GM21526 (cell line): Measurements from ENCODE around the gene PIH1D1.

Experiments
- ATAC-seq: cut with Tn5 transposase; IDR thresholded peaks from one replicate; pipeline ENCODE4 v1.9.1; 2021; ENCODE audit warnings: moderate library complexity; ENCODE audit not compliant: unreplicated experiment, low FRiP score

Gene PIH1D1

GRCh38 chr19:49398001-49398615, 53.5 kb downstream of the PIH1D1 start:
- ATAC-seq, result no peak

DNA sequence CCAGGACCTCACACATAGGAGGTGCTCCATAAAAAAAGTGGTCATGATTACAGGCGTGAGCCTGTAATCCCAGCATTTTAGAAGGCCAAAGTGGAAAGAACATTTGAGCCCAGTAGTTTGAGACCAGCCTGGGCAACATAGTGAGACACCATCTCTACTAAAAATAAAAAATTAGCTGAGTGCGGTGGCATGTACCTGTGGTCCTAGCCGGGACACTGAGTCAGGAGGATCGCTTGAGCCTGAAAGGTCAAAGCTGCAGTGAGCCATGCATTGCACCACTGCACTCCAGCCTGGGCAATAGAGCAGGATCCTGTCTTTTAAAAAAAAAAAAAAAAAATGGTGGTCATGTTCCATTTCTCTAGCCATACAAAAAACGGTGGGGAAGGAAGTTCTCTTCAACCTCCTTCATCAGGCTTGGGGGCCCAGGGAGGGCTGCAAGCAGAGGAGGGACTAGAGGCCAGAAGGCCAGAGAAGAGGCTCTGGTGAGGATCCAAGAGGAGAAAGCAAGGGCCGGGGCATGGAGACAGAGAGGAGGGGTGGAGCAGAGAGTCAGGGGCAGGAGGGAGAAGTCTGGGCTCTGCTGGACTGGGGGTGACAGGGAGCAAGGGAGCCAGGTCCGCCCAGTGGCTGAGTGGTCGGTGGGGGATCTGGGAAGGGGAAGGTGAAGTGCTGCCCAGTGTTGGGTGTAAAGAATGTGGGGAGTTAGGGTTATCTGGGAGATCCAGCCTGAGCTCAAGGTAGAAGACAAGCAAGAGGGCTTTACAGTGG, 54.7 kb downstream of the PIH1D1 start:
- no peak for ATAC-seq
